Activated CD8-positive, alpha-beta memory T cell treated with anti-CD3 and anti-CD28 coated beads, Interleukin-2, amount 10 ng/mL, durations not matched to agents 7 days and 5 days (primary cell): ENCODE measurements around the gene SLC16A8. TPM values are rescaled to one million over a fixed set of nuclear protein-coding genes. Genes with fewer than 3 reads are reported as not detected.

Experiments
- ATAC-seq: fragments of 150-1000 bp; cut with Tn5 transposase; one replicate; pipeline ENCODE4 v1.10.0; 2021; ENCODE audit warnings: moderate library complexity
- CTCF ChIA-PET: fragments of 350-600 bp; sonication (Branson Sonifier 250); formaldehyde crosslinking; loops from one replicate; lab custom pipeline; 2021; ENCODE audit warnings: antibody characterized with exemption; lab: Charles Lee
- DNase-seq: peaks from one replicate; pipeline ENCODE4 v3.0.0-alpha.2; 2020
- H3K27ac Mint-ChIP-seq: one replicate; pipeline ENCODE4 v1.8.0; 2021; ENCODE audit warnings: mild to moderate bottlenecking, mixed read lengths
- H3K27me3 Mint-ChIP-seq: one replicate; pipeline ENCODE4 v1.8.0; 2021; ENCODE audit warnings: mixed read lengths
- H3K36me3 Mint-ChIP-seq: one replicate; pipeline ENCODE4 v1.8.0; 2021; ENCODE audit warnings: mild to moderate bottlenecking, mixed read lengths
- H3K4me1 Mint-ChIP-seq: one replicate; pipeline ENCODE4 v1.8.0; 2021; ENCODE audit warnings: mixed read lengths
- H3K4me3 Mint-ChIP-seq: one replicate; pipeline ENCODE4 v1.8.0; 2021; ENCODE audit warnings: mild to moderate bottlenecking, moderate library complexity, mixed read lengths
- H3K9me3 Mint-ChIP-seq: one replicate; pipeline ENCODE4 v1.8.0; 2022; ENCODE audit warnings: low read depth, mixed read lengths
- total RNA-seq, 2 experiments: library from RNA; stranded (reverse); gene quantifications; one replicate each; pipeline ENCODE4 v1.2.3, GENCODE V29; 2021

SLC16A8 gene
- total RNA-seq, 2 experiments from 2014 or later: not detected

- Mint-ChIP-seq H3K27me3 (no peaks in the 10 kb centered on the region), H3K36me3 (no peaks in the 10 kb centered on the region), H3K4me3 (no peak overlapping the region), H3K9me3 (no peaks in the 10 kb centered on the region), H3K27ac (no peak overlapping the region), H3K4me1 (no peaks in the 10 kb centered on the region)
- CTCF ChIA-PET: no interaction called here
- DNase-seq (no peak), ATAC-seq (no peak)
These were observed 55.4 kb downstream of the SLC16A8 start for GRCh38 chr22:38028344-38029130.

Other genes with a start within 250 kb of the SLC16A8 start
- 10 to 100 TPM; 27.2 to 31.2 TPM for gene ANKRD54, start 239.8 kb downstream of the SLC16A8 start, total RNA-seq
- gene EIF3L, start 234.8 kb downstream of the SLC16A8 start, total RNA-seq: 100 to 1,000 TPM; 218 to 370 TPM
- 10 to 100 TPM; 19.7 to 23.1 TPM for gene MICALL1, start 177.9 kb downstream of the SLC16A8 start, total RNA-seq
- gene C22orf23, start 130.6 kb downstream of the SLC16A8 start, total RNA-seq: under 1 TPM in 1 of 2 experiments, not detected in 1; 0.21 TPM
- gene POLR2F, start 130.5 kb downstream of the SLC16A8 start, total RNA-seq: 10 to 100 TPM; 77.4 to 81.0 TPM
- gene SOX10, start 99.6 kb downstream of the SLC16A8 start, total RNA-seq: not detected
- 10 to 100 TPM; 12.5 to 15.9 TPM for gene PICK1, start 26.8 kb downstream of the SLC16A8 start, total RNA-seq
- under 1 TPM; 0.37 to 0.70 TPM for gene BAIAP2L2, start 26.5 kb upstream of the SLC16A8 start, total RNA-seq
- 10 to 100 TPM; 41.1 to 71.4 TPM for gene PLA2G6, start 97.6 kb upstream of the SLC16A8 start, total RNA-seq
- gene MAFF, start 117.8 kb upstream of the SLC16A8 start, total RNA-seq: 1 to 10 TPM; 6.6 to 7.8 TPM
- gene TMEM184B, start 188.8 kb upstream of the SLC16A8 start, total RNA-seq: 10 to 100 TPM; 29.8 to 35.5 TPM
- gene CSNK1E, start 233.2 kb upstream of the SLC16A8 start, total RNA-seq: 100 to 1,000 TPM; 110 to 122 TPM